ENCODE results near the gene OR2T6. TPM values are rescaled to one million over a fixed set of nuclear protein-coding genes. Genes with fewer than 3 reads are reported as not detected.

OR2T6 gene
- polyA plus RNA-seq, 1 donor from 2014 or later = not detected

GRCh38 chr1:248406721-248407692 lies 31.5 kb downstream of the OR2T6 start:
- Histone ChIP-seq H3K27ac (ENCODE audit: low read length) (no peak overlapping the region), H3F3A (ENCODE audit: insufficient read depth, low read length, poor library complexity, severe bottlenecking) (no peaks in the 10 kb centered on the region), H2AFZ (ENCODE audit: low read depth, low read length) (no peak overlapping the region), H3K9me2 (ENCODE audit: insufficient read depth, low read length) (no peaks in the 10 kb centered on the region), H3K9me3 (ENCODE audit: low read length) (peaks cover 9% of the 10 kb centered on the region), H3K4me3 (ENCODE audit: low read length) (no peak overlapping the region), H3K9ac (ENCODE audit: low read length) (no peak overlapping the region), H3K79me2 (replicated peaks; ENCODE audit: insufficient read depth, low read length) (no peaks in the 10 kb centered on the region), H3K36me3 (ENCODE audit: insufficient read depth, low read length) (no peaks in the 10 kb centered on the region), H3K4me2 (ENCODE audit: low read length) (no peak overlapping the region), H4K20me1 (ENCODE audit: insufficient read depth) (no peaks in the 10 kb centered on the region), H3K27me3 (ENCODE audit: insufficient read depth, low read depth, low read length) (no peaks in the 10 kb centered on the region)
- TF ChIP-seq SMC3 (conservative IDR thresholded peaks at IDR 0.05; ENCODE audit: poor library complexity) = no peak
- TF ChIP-seq CTCF (IDR thresholded peaks at IDR 0.05; ENCODE audit: poor library complexity, severe bottlenecking) = no peak
- no peak for TF ChIP-seq EZH2 (IDR thresholded peaks at IDR 0.05; ENCODE audit: borderline replicate concordance, insufficient read depth, low read length, poor library complexity, severe bottlenecking)
- no peak for TF ChIP-seq RAD21 (conservative IDR thresholded peaks at IDR 0.05)
- no peak for TF ChIP-seq REST (IDR thresholded peaks at IDR 0.05; ENCODE audit: borderline replicate concordance)
- TF ChIP-seq EP300 (conservative IDR thresholded peaks at IDR 0.05; ENCODE audit: poor library complexity, severe bottlenecking) = no peak
- no peak for TF ChIP-seq POLR2AphosphoS5 (IDR thresholded peaks at IDR 0.05)
- TF ChIP-seq TAF1 (IDR thresholded peaks at IDR 0.05; ENCODE audit: low read depth) = no peak
- no peak for TF ChIP-seq MXI1 (conservative IDR thresholded peaks at IDR 0.05; ENCODE audit: poor library complexity, severe bottlenecking)

GRCh38 chr1:248416226-248416625 lies 40.7 kb downstream of the OR2T6 start:
- Histone ChIP-seq H3K4me3 (ENCODE audit: low read length) (no peak overlapping the region), H4K20me1 (ENCODE audit: insufficient read depth) (no peaks in the 10 kb centered on the region), H3F3A (ENCODE audit: insufficient read depth, low read length, poor library complexity, severe bottlenecking) (no peaks in the 10 kb centered on the region), H3K9me2 (ENCODE audit: insufficient read depth, low read length) (no peaks in the 10 kb centered on the region), H3K27me3 (ENCODE audit: insufficient read depth, low read depth, low read length) (no peaks in the 10 kb centered on the region), H3K4me2 (ENCODE audit: low read length) (no peak overlapping the region), H3K27ac (ENCODE audit: low read length) (no peak overlapping the region), H3K36me3 (ENCODE audit: insufficient read depth, low read length) (no peaks in the 10 kb centered on the region), H2AFZ (ENCODE audit: low read depth, low read length) (no peak overlapping the region), H3K79me2 (replicated peaks; ENCODE audit: insufficient read depth, low read length) (no peaks in the 10 kb centered on the region), H3K9ac (ENCODE audit: low read length) (no peak overlapping the region), H3K9me3 (ENCODE audit: low read length) (peaks cover 13% of the 10 kb centered on the region)
- TF ChIP-seq EZH2 (IDR thresholded peaks at IDR 0.05; ENCODE audit: borderline replicate concordance, insufficient read depth, low read length, poor library complexity, severe bottlenecking) (no peak), REST (IDR thresholded peaks at IDR 0.05; ENCODE audit: borderline replicate concordance) (no peak), TAF1 (IDR thresholded peaks at IDR 0.05; ENCODE audit: low read depth) (no peak), SMC3 (conservative IDR thresholded peaks at IDR 0.05; ENCODE audit: poor library complexity) (no peak), CTCF (IDR thresholded peaks at IDR 0.05; ENCODE audit: poor library complexity, severe bottlenecking) (no peak), POLR2AphosphoS5 (IDR thresholded peaks at IDR 0.05) (no peak), EP300 (conservative IDR thresholded peaks at IDR 0.05; ENCODE audit: poor library complexity, severe bottlenecking) (no peak), MXI1 (conservative IDR thresholded peaks at IDR 0.05; ENCODE audit: poor library complexity, severe bottlenecking) (no peak), RAD21 (conservative IDR thresholded peaks at IDR 0.05) (no peak)

All from neural cell (in vitro differentiated cells).